Measurements from ENCODE around the gene SCYL1. TPM values are rescaled to one million over a fixed set of nuclear protein-coding genes. Genes with fewer than 3 reads are reported as not detected.

The SCYL1 gene
- total and polyA plus RNA-seq, 2 experiments from 2014 or later = 52.7 to 66.1 TPM

DNA sequence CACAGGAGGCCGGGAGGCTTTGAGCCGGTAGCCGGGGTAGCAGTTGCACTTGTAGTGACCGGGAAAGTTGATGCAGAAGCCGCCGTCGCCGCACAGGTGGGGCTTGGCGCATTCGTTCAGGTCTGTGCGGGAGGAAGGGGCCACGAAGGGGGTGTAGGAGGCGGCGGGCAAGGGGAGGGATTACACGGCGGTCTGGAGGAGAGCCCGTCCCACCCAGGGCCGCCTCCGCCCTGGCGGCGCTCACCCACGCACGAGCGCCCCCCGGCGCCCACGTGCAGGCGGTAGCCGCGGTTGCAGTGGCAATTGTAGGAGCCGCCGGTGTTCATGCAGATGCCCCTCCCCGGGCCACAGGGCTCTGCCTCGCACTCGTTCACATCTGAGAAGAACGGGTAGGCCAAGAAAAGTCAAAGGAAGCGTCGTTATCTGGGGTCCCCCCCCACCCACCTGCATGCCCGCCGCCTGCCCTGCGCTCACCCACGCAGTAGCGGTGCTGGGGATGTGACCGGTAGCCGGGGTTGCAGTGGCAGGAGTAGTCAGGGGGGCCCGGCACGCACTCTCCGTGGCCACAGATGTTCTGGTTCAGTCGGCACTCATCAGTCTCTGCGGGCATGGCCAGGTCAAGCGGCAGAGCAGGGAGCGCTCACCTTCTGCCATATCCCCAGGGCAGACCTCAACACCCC lies 22.7 kb downstream of the SCYL1 start:
- H4K20me1 ChIP-seq (replicated peaks; ENCODE audit: insufficient read depth) = peaks cover 3% of the 10 kb centered on the region; the same call in 1 of the 2 replicates
- H2AFZ ChIP-seq = no peak overlapping the region
- peaks cover 13% of the 10 kb centered on the region for H3K4me1 ChIP-seq (ENCODE audit: insufficient read depth)
- no peaks in the 10 kb centered on the region; the same call in 2 of the 3 replicates for H3K36me3 Mint-ChIP-seq (ENCODE audit: low read depth)
- peak overlapping the region; percentile 88 for H3K4me2 ChIP-seq
- no peaks in the 10 kb centered on the region for H3K79me2 ChIP-seq (replicated peaks; ENCODE audit: insufficient read depth)
- H3K36me3 ChIP-seq (ENCODE audit: insufficient read depth) = no peaks in the 10 kb centered on the region
- peaks cover 56% of the 10 kb centered on the region for H3K27me3 Mint-ChIP-seq (ENCODE audit: insufficient read depth, low read depth, poor library complexity)
- peak; percentile 54 for DNase-seq (ENCODE audit: low spot score)
- H3K4me3 Mint-ChIP-seq = no peak overlapping the region; the same call in 2 of the 3 replicates
- H3K4me3 ChIP-seq = peak overlapping the region; percentile 68; the same call in 1 of the 2 replicates
- H3K4me1 Mint-ChIP-seq = peaks cover 34% of the 10 kb centered on the region
- peaks cover 21% of the 10 kb centered on the region; the same call in 1 of the 2 replicates for H3F3A ChIP-seq (replicated peaks; ENCODE audit: low read depth)
- no peaks in the 10 kb centered on the region for H3K9me2 ChIP-seq (ENCODE audit: insufficient read depth)
- no peak overlapping the region for H3K27ac Mint-ChIP-seq
- no peaks in the 10 kb centered on the region; the same call in 2 of the 3 replicates for H3K9me3 Mint-ChIP-seq
- H3K27me3 ChIP-seq (ENCODE audit: insufficient read depth) = peaks cover 73% of the 10 kb centered on the region
- TF ChIP-seq ZNF114 (CRISPR knock-in tag; IDR thresholded peaks at IDR 0.05) (no peak), EZH2 (IDR thresholded peaks at IDR 0.05; ENCODE audit: low read depth, unreplicated experiment) (no peak), ZNF331 (CRISPR knock-in tag; IDR thresholded peaks at IDR 0.05; ENCODE audit: low read depth) (no peak), STAT1 (IDR thresholded peaks at IDR 0.05; ENCODE audit: unreplicated experiment) (no peak), POLR2AphosphoS5 (IDR thresholded peaks at IDR 0.05; ENCODE audit: low read depth) (no peak)
- TF ChIP-seq, protein P1, sequence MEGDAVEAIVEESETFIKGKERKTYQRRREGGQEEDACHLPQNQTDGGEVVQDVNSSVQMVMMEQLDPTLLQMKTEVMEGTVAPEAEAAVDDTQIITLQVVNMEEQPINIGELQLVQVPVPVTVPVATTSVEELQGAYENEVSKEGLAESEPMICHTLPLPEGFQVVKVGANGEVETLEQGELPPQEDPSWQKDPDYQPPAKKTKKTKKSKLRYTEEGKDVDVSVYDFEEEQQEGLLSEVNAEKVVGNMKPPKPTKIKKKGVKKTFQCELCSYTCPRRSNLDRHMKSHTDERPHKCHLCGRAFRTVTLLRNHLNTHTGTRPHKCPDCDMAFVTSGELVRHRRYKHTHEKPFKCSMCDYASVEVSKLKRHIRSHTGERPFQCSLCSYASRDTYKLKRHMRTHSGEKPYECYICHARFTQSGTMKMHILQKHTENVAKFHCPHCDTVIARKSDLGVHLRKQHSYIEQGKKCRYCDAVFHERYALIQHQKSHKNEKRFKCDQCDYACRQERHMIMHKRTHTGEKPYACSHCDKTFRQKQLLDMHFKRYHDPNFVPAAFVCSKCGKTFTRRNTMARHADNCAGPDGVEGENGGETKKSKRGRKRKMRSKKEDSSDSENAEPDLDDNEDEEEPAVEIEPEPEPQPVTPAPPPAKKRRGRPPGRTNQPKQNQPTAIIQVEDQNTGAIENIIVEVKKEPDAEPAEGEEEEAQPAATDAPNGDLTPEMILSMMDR (conservative IDR thresholded peaks at IDR 0.05; ENCODE audit: low read depth in 2 of 2) = peak in 1 of 2 experiments; percentile 69; a peak in 3 of 4 replicates
- TF ChIP-seq, protein P2, sequence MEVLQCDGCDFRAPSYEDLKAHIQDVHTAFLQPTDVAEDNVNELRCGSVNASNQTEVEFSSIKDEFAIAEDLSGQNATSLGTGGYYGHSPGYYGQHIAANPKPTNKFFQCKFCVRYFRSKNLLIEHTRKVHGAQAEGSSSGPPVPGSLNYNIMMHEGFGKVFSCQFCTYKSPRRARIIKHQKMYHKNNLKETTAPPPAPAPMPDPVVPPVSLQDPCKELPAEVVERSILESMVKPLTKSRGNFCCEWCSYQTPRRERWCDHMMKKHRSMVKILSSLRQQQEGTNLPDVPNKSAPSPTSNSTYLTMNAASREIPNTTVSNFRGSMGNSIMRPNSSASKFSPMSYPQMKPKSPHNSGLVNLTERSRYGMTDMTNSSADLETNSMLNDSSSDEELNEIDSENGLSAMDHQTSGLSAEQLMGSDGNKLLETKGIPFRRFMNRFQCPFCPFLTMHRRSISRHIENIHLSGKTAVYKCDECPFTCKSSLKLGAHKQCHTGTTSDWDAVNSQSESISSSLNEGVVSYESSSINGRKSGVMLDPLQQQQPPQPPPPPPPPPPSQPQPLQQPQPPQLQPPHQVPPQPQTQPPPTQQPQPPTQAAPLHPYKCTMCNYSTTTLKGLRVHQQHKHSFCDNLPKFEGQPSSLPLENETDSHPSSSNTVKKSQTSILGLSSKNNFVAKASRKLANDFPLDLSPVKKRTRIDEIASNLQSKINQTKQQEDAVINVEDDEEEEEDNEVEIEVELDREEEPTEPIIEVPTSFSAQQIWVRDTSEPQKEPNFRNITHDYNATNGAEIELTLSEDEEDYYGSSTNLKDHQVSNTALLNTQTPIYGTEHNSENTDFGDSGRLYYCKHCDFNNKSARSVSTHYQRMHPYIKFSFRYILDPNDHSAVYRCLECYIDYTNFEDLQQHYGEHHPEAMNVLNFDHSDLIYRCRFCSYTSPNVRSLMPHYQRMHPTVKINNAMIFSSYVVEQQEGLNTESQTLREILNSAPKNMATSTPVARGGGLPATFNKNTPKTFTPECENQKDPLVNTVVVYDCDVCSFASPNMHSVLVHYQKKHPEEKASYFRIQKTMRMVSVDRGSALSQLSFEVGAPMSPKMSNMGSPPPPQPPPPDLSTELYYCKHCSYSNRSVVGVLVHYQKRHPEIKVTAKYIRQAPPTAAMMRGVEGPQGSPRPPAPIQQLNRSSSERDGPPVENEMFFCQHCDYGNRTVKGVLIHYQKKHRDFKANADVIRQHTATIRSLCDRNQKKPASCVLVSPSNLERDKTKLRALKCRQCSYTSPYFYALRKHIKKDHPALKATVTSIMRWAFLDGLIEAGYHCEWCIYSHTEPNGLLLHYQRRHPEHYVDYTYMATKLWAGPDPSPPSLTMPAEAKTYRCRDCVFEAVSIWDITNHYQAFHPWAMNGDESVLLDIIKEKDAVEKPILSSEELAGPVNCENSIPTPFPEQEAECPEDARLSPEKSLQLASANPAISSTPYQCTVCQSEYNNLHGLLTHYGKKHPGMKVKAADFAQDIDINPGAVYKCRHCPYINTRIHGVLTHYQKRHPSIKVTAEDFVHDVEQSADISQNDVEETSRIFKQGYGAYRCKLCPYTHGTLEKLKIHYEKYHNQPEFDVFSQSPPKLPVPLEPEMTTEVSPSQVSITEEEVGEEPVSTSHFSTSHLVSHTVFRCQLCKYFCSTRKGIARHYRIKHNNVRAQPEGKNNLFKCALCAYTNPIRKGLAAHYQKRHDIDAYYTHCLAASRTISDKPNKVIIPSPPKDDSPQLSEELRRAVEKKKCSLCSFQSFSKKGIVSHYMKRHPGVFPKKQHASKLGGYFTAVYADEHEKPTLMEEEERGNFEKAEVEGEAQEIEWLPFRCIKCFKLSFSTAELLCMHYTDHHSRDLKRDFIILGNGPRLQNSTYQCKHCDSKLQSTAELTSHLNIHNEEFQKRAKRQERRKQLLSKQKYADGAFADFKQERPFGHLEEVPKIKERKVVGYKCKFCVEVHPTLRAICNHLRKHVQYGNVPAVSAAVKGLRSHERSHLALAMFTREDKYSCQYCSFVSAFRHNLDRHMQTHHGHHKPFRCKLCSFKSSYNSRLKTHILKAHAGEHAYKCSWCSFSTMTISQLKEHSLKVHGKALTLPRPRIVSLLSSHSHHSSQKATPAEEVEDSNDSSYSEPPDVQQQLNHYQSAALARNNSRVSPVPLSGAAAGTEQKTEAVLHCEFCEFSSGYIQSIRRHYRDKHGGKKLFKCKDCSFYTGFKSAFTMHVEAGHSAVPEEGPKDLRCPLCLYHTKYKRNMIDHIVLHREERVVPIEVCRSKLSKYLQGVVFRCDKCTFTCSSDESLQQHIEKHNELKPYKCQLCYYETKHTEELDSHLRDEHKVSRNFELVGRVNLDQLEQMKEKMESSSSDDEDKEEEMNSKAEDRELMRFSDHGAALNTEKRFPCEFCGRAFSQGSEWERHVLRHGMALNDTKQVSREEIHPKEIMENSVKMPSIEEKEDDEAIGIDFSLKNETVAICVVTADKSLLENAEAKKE (CRISPR knock-in tag; IDR thresholded peaks at IDR 0.05) = no peak
- H3K27ac ChIP-seq (ENCODE audit: low read depth) = no peak overlapping the region
- peak; percentile 6 for ATAC-seq
